ENCODE data around the gene OSBPL10. TPM values are rescaled to one million over a fixed set of nuclear protein-coding genes. Genes with fewer than 3 reads are reported as not detected.

OSBPL10 gene
- total and polyA plus RNA-seq, 9 donors = 2.5 to 36.6 (median 10.6) TPM

DNA sequence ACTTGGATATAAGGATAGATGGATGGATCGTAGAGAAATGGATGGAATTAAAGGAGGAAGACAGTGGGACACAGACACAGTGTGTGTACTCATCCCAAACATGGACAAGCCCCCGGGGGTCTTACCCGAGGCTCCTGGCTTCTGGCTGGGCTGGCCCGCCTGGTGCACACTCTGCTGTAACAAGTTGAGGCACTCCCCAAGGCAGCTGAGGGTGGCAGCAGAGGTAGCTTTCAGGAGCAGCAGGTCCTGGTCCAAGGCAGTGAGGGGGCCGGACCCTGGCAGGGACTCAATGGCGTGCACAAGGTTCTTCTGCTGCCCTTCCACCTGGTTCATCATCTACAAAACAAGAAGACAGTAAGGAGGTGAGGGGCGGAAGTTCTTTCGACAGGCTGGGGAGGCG, 233.3 kb downstream of the OSBPL10 start:
- Histone ChIP-seq H3K36me3 (no peaks in the 10 kb centered on the region), H3K9me3 (no peaks in the 10 kb centered on the region), H3K4me1 (ENCODE audit: insufficient read depth) (peaks cover 3% of the 10 kb centered on the region), H3K4me3 (no peak overlapping the region), H3K27ac (no peak overlapping the region), H3K27me3 (no peaks in the 10 kb centered on the region)
- TF ChIP-seq, protein P1, sequence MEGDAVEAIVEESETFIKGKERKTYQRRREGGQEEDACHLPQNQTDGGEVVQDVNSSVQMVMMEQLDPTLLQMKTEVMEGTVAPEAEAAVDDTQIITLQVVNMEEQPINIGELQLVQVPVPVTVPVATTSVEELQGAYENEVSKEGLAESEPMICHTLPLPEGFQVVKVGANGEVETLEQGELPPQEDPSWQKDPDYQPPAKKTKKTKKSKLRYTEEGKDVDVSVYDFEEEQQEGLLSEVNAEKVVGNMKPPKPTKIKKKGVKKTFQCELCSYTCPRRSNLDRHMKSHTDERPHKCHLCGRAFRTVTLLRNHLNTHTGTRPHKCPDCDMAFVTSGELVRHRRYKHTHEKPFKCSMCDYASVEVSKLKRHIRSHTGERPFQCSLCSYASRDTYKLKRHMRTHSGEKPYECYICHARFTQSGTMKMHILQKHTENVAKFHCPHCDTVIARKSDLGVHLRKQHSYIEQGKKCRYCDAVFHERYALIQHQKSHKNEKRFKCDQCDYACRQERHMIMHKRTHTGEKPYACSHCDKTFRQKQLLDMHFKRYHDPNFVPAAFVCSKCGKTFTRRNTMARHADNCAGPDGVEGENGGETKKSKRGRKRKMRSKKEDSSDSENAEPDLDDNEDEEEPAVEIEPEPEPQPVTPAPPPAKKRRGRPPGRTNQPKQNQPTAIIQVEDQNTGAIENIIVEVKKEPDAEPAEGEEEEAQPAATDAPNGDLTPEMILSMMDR (IDR thresholded peaks at IDR 0.05) = no peak
- TF ChIP-seq EP300 (IDR thresholded peaks at IDR 0.05) (no peak), POLR2A (IDR thresholded peaks at IDR 0.05) (no peak)
- WGBS, 3 donors = 86 to 91% (median 89%) methylated on average over 9 of the region's 9 CpGs
- DNase-seq = no peak
- intact Hi-C loops (cut with DNase I) = no loop called here

- no peak for TF ChIP-seq POLR2A (IDR thresholded peaks at IDR 0.05)
- TF ChIP-seq EP300 (IDR thresholded peaks at IDR 0.05) = no peak
- TF ChIP-seq, protein P1 (IDR thresholded peaks at IDR 0.05) = no peak
- Histone ChIP-seq H3K36me3 (no peaks in the 10 kb centered on the region), H3K27me3 (no peaks in the 10 kb centered on the region), H3K27ac (no peak overlapping the region), H3K9me3 (no peaks in the 10 kb centered on the region), H3K4me1 (ENCODE audit: insufficient read depth) (peaks cover 3% of the 10 kb centered on the region), H3K4me3 (no peak overlapping the region)
- WGBS, 3 donors = 93 to 96% (median 95%) methylated on average over 8 of the region's 8 CpGs
- no peak for DNase-seq
- intact Hi-C loops (cut with DNase I) = no loop called here
These were observed 236.1 kb downstream of the OSBPL10 start for GRCh38 chr3:31744913-31745312.

DNA sequence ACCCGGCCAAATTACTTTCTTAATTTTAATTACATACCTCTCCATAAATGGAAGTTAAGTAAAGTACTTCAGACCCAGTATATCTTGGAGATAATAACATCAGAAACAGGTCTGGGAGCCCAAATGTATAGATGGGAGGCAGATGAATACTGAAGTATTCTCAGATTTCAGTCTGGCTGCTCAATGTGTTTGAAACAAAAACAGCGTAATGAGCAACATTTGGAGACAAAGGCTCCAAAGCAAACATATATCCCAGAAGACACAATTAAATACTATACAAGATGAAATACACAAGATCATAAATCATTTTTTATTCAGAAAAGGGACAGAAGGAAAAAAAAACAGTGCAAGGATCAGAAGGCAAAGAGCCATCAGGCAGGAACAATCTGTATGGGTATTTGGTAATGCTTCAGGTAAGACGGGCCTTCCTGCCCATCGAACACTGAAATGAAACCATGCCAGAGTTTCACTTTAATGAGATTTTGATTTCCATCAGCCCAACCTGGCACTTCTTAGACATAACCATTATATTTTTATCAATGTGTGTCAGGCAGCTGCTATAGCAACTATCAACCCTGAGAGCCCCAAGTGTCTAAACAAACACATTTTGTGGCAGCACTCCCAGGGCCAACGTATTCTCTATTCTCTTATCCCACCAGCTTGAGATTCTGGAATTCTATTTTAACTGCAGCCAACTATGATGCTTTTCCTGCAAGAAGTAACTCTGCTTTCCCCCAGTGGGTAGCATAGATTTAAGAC, 237.6 kb downstream of the OSBPL10 start:
- 32 to 49% (median 40%) methylated on average over 5 of the region's 5 CpGs for WGBS, 3 donors
- Histone ChIP-seq H3K36me3 (no peaks in the 10 kb centered on the region), H3K4me1 (ENCODE audit: insufficient read depth) (peaks cover 3% of the 10 kb centered on the region), H3K27me3 (no peaks in the 10 kb centered on the region), H3K9me3 (no peaks in the 10 kb centered on the region), H3K27ac (peak overlapping the region in 1 of 2 donors; percentile 3), H3K4me3 (no peak overlapping the region)
- DNase-seq = peak in 3 of 5 donors; percentile 21 to 50 (median 31)
- intact Hi-C loops (cut with DNase I) = no loop called here
- TF ChIP-seq POLR2A (IDR thresholded peaks at IDR 0.05) = no peak
- no peak for TF ChIP-seq EP300 (IDR thresholded peaks at IDR 0.05)
- TF ChIP-seq, protein P1 (IDR thresholded peaks at IDR 0.05) = no peak

GRCh38 chr3:31740397-31740796, 240.7 kb downstream of the OSBPL10 start:
- intact Hi-C loops (cut with DNase I) = no loop called here
- Histone ChIP-seq H3K27me3 (no peaks in the 10 kb centered on the region), H3K27ac (no peak overlapping the region), H3K4me3 (no peak overlapping the region), H3K4me1 (ENCODE audit: insufficient read depth) (no peaks in the 10 kb centered on the region), H3K9me3 (no peaks in the 10 kb centered on the region), H3K36me3 (no peaks in the 10 kb centered on the region)
- 94 to 97% (median 96%) methylated on average over 1 of the region's 1 CpG for WGBS, 3 donors
- no peak for TF ChIP-seq EP300 (IDR thresholded peaks at IDR 0.05)
- TF ChIP-seq POLR2A (IDR thresholded peaks at IDR 0.05) = no peak
- TF ChIP-seq, protein P1 (IDR thresholded peaks at IDR 0.05) = no peak
- DNase-seq = no peak

Data from ovary (tissue), 9 donors.